ENCODE data around the gene CLDN14. TPM values are rescaled to one million over a fixed set of nuclear protein-coding genes. Genes with fewer than 3 reads are reported as not detected.

CLDN14 gene
- total and polyA plus RNA-seq, 7 experiments from 2014 or later, result not detected

- Mint-ChIP-seq H3K4me1 (no peaks in the 10 kb centered on the region), H3K9me3 (no peaks in the 10 kb centered on the region), H3K36me3 (no peaks in the 10 kb centered on the region), H3K4me3 (no peak overlapping the region), H3K27me3 (peaks cover 0 to 3% (median 0%) of the 10 kb centered on the region in 5 donors), H3K27ac (no peak overlapping the region)
- Histone ChIP-seq H3K4me1 (ENCODE audit: control insufficient read depth in 2 of 2, insufficient read depth in 2 of 2, low read length in 2 of 2) (no peaks in the 10 kb centered on the region), H3K27me3 (ENCODE audit: control insufficient read depth in 2 of 2, insufficient read depth in 2 of 2, low read length in 2 of 2) (no peaks in the 10 kb centered on the region), H3K27ac (ENCODE audit: low read depth, low read length) (no peak overlapping the region), H3K36me3 (ENCODE audit: control insufficient read depth in 2 of 3, insufficient read depth in 3 of 3, low read length in 3 of 3) (no peaks in the 10 kb centered on the region), H3K4me3 (ENCODE audit: low read length) (no peak overlapping the region), H3K9me3 (ENCODE audit: control insufficient read depth in 2 of 3, low read length in 3 of 3) (no peaks in the 10 kb centered on the region)
- intact Hi-C loops (cut with micrococcal nuclease), result no loop called here
- POLR2A ChIA-PET, result no interaction called here
- CTCF ChIA-PET, result interaction anchor here (0.6 kb wide), 1 partner anchor 10 kb away, joined by 3 read pairs; no protein-coding TSS in a partner anchor
- ATAC-seq (no peak), DNase-seq (no peak)
Observed at GRCh38 chr21:36446301-36446700, 33.6 kb downstream of the CLDN14 start.

- Histone ChIP-seq H3K4me3 (ENCODE audit: low read length) (no peak overlapping the region), H3K27me3 (ENCODE audit: control insufficient read depth in 2 of 2, insufficient read depth in 2 of 2, low read length in 2 of 2) (no peaks in the 10 kb centered on the region), H3K9me3 (ENCODE audit: control insufficient read depth in 2 of 3, low read length in 3 of 3) (no peaks in the 10 kb centered on the region), H3K27ac (ENCODE audit: low read depth, low read length) (no peak overlapping the region), H3K4me1 (ENCODE audit: control insufficient read depth in 2 of 2, insufficient read depth in 2 of 2, low read length in 2 of 2) (no peaks in the 10 kb centered on the region), H3K36me3 (ENCODE audit: control insufficient read depth in 2 of 3, insufficient read depth in 3 of 3, low read length in 3 of 3) (no peaks in the 10 kb centered on the region)
- ChIA-PET CTCF (interaction anchor here (0.7 kb wide), 1 partner anchor 13 kb away, joined by 3 read pairs; no protein-coding TSS in a partner anchor), POLR2A (no interaction called here)
- H3K27me3 Mint-ChIP-seq, result peaks cover 0 to 4% (median 0%) of the 10 kb centered on the region in 5 donors
- no peaks in the 10 kb centered on the region for H3K36me3 Mint-ChIP-seq
- H3K4me1 Mint-ChIP-seq, result peaks cover 0 to 1% (median 0%) of the 10 kb centered on the region in 7 donors
- intact Hi-C loops (cut with micrococcal nuclease), result no loop called here
- H3K4me3 Mint-ChIP-seq, result no peak overlapping the region
- DNase-seq (no peak), ATAC-seq (no peak)
- H3K9me3 Mint-ChIP-seq, result peaks cover 0 to 5% (median 0%) of the 10 kb centered on the region in 11 donors
- H3K27ac Mint-ChIP-seq, result no peak overlapping the region
Observed at GRCh38 chr21:36441715-36442114, 38.2 kb downstream of the CLDN14 start.

- POLR2A ChIA-PET, result no interaction called here
- CTCF ChIA-PET, result no interaction called here
- H3K36me3 Mint-ChIP-seq, result peaks cover 0 to 3% (median 0%) of the 10 kb centered on the region in 5 donors
Observed at GRCh38 chr21:36437745-36438128, 42.2 kb downstream of the CLDN14 start.

GRCh38 chr21:36436829-36437744, 42.8 kb downstream of the CLDN14 start:
- no peak overlapping the region for H3K27ac Mint-ChIP-seq
- Histone ChIP-seq H3K27ac (ENCODE audit: low read depth, low read length) (no peak overlapping the region), H3K27me3 (ENCODE audit: control insufficient read depth in 2 of 2, insufficient read depth in 2 of 2, low read length in 2 of 2) (no peaks in the 10 kb centered on the region), H3K4me3 (ENCODE audit: low read length) (no peak overlapping the region), H3K9me3 (ENCODE audit: control insufficient read depth in 2 of 3, low read length in 3 of 3) (no peaks in the 10 kb centered on the region), H3K4me1 (ENCODE audit: control insufficient read depth in 2 of 2, insufficient read depth in 2 of 2, low read length in 2 of 2) (no peaks in the 10 kb centered on the region), H3K36me3 (ENCODE audit: control insufficient read depth in 2 of 3, insufficient read depth in 3 of 3, low read length in 3 of 3) (no peaks in the 10 kb centered on the region)
- peaks cover 7 to 17% (median 12%) of the 10 kb centered on the region in 5 donors for H3K27me3 Mint-ChIP-seq
- intact Hi-C loops (cut with micrococcal nuclease), result no loop called here
- DNase-seq (no peak), ATAC-seq (no peak)
- H3K9me3 Mint-ChIP-seq, result peaks cover 0 to 5% (median 0%) of the 10 kb centered on the region in 11 donors
- POLR2A ChIA-PET, result no interaction called here
- peaks cover 0 to 3% (median 0%) of the 10 kb centered on the region in 5 donors for H3K36me3 Mint-ChIP-seq
- H3K4me1 Mint-ChIP-seq, result peaks cover 0 to 1% (median 0%) of the 10 kb centered on the region in 7 donors
- CTCF ChIA-PET, result interaction anchor here (1.0 kb wide), 1 partner anchor 10 kb away, joined by 3 read pairs; no protein-coding TSS in a partner anchor
- no peak overlapping the region for H3K4me3 Mint-ChIP-seq

More at GRCh38 chr21:36437745-36438128, 42.2 kb downstream of the CLDN14 start:
- peaks cover 4 to 10% (median 8%) of the 10 kb centered on the region in 5 donors for H3K27me3 Mint-ChIP-seq
- H3K27ac ChIP-seq (ENCODE audit: low read depth, low read length), result no peak overlapping the region
- ATAC-seq (no peak), DNase-seq (no peak)
- no peak overlapping the region for H3K27ac Mint-ChIP-seq
- no peak overlapping the region for H3K4me3 Mint-ChIP-seq
- intact Hi-C loops (cut with micrococcal nuclease), result no loop called here
- peaks cover 0 to 1% (median 0%) of the 10 kb centered on the region in 7 donors for H3K4me1 Mint-ChIP-seq
- peaks cover 0 to 5% (median 0%) of the 10 kb centered on the region in 11 donors for H3K9me3 Mint-ChIP-seq
- H3K36me3 ChIP-seq (ENCODE audit: control insufficient read depth in 2 of 3, insufficient read depth in 3 of 3, low read length in 3 of 3), result no peaks in the 10 kb centered on the region
- H3K4me3 ChIP-seq (ENCODE audit: low read length), result no peak overlapping the region
- no peaks in the 10 kb centered on the region for H3K9me3 ChIP-seq (ENCODE audit: control insufficient read depth in 2 of 3, low read length in 3 of 3)
- no peaks in the 10 kb centered on the region for H3K27me3 ChIP-seq (ENCODE audit: control insufficient read depth in 2 of 2, insufficient read depth in 2 of 2, low read length in 2 of 2)
- H3K4me1 ChIP-seq (ENCODE audit: control insufficient read depth in 2 of 2, insufficient read depth in 2 of 2, low read length in 2 of 2), result no peaks in the 10 kb centered on the region

GRCh38 chr21:36434144-36434543, 45.8 kb downstream of the CLDN14 start:
- ATAC-seq, result no peak
- H3K36me3 ChIP-seq (ENCODE audit: control insufficient read depth in 2 of 3, insufficient read depth in 3 of 3, low read length in 3 of 3), result no peaks in the 10 kb centered on the region
- H3K9me3 ChIP-seq (ENCODE audit: control insufficient read depth in 2 of 3, low read length in 3 of 3), result no peaks in the 10 kb centered on the region
- H3K4me1 ChIP-seq (ENCODE audit: control insufficient read depth in 2 of 2, insufficient read depth in 2 of 2, low read length in 2 of 2), result peaks cover 0 to 5% of the 10 kb centered on the region in 2 donors
- ChIA-PET CTCF (no interaction called here), POLR2A (no interaction called here)
- no peaks in the 10 kb centered on the region for H3K27me3 ChIP-seq (ENCODE audit: control insufficient read depth in 2 of 2, insufficient read depth in 2 of 2, low read length in 2 of 2)
- H3K27me3 Mint-ChIP-seq, result peaks cover 14 to 29% (median 19%) of the 10 kb centered on the region in 5 donors
- H3K4me1 Mint-ChIP-seq, result peaks cover 11 to 16% (median 13%) of the 10 kb centered on the region in 7 donors
- DNase-seq, result no peak
- H3K27ac Mint-ChIP-seq, result peak overlapping the region in 1 of 9 donors; percentile 25
- peaks cover 0 to 5% (median 0%) of the 10 kb centered on the region in 11 donors for H3K9me3 Mint-ChIP-seq
- intact Hi-C loops (cut with micrococcal nuclease), result no loop called here
- H3K36me3 Mint-ChIP-seq, result peaks cover 0 to 3% (median 0%) of the 10 kb centered on the region in 5 donors
- no peak overlapping the region for H3K4me3 Mint-ChIP-seq
- no peak overlapping the region for H3K4me3 ChIP-seq (ENCODE audit: low read length)
- H3K27ac ChIP-seq (ENCODE audit: low read depth, low read length), result no peak overlapping the region

- POLR2A ChIA-PET, result no interaction called here
- no peak for ATAC-seq
- no peak overlapping the region for H3K4me3 Mint-ChIP-seq
- Histone ChIP-seq H3K27ac (ENCODE audit: low read depth, low read length) (no peak overlapping the region), H3K9me3 (ENCODE audit: control insufficient read depth in 2 of 3, low read length in 3 of 3) (no peaks in the 10 kb centered on the region), H3K4me1 (ENCODE audit: control insufficient read depth in 2 of 2, insufficient read depth in 2 of 2, low read length in 2 of 2) (peaks cover 0 to 5% of the 10 kb centered on the region in 2 donors), H3K36me3 (ENCODE audit: control insufficient read depth in 2 of 3, insufficient read depth in 3 of 3, low read length in 3 of 3) (no peaks in the 10 kb centered on the region), H3K27me3 (ENCODE audit: control insufficient read depth in 2 of 2, insufficient read depth in 2 of 2, low read length in 2 of 2) (no peaks in the 10 kb centered on the region), H3K4me3 (ENCODE audit: low read length) (no peak overlapping the region)
- intact Hi-C loops (cut with micrococcal nuclease), result no loop called here
- H3K36me3 Mint-ChIP-seq, result peaks cover 0 to 3% (median 0%) of the 10 kb centered on the region in 5 donors
- no peak overlapping the region for H3K27ac Mint-ChIP-seq
- H3K27me3 Mint-ChIP-seq, result peaks cover 14 to 29% (median 23%) of the 10 kb centered on the region in 5 donors
- H3K9me3 Mint-ChIP-seq, result peaks cover 0 to 5% (median 0%) of the 10 kb centered on the region in 11 donors
- CTCF ChIA-PET, result no interaction called here
- no peak for DNase-seq
- H3K4me1 Mint-ChIP-seq, result peaks cover 11 to 21% (median 13%) of the 10 kb centered on the region in 7 donors
Observed at GRCh38 chr21:36433059-36433709, 46.7 kb downstream of the CLDN14 start.
